Testis (tissue), 2 donors: ENCODE measurements around the gene YIF1A.

Experiments used
- POLR2A ChIP-seq: fragments of 450-650 bp; IDR thresholded peaks from one replicate; pipeline ENCODE4 v1.6.1; 2017; ENCODE audit warnings: antibody characterized with exemption, mild to moderate bottlenecking, moderate library complexity
- TF ChIP-seq, protein P1 (sequence below), 3 experiments: fragments of 450-650 bp in 2 of 3; fragments of 200-600 bp in 1 of 3; sonication (generic) in 1 of 3; IDR thresholded peaks; one replicate each; pipeline ENCODE4 v1.5.1; 2016 to 2019; ENCODE audit warnings: antibody characterized with exemption in 3 of 3, mild to moderate bottlenecking in 2 of 3, moderate library complexity in 1 of 3

DNA sequence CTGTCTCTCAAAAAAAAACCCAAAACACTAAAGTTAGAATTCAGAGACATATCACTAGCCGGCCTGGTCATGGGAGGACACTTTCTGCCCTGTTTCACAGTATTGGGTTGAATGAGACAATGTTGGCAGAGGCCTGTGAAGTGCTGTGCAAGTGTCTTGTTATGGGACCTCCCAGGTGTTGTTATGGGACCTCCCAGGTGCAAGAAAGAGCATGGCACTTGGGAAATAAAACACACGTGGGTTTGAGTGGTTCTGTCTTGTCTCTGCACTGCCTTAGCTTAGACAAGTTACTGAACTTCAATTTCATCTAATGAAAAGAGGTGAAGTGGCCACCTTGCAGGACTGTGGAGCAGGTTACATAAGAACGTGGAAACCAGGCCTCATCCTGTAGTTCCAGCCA is 49.4 kb downstream of the YIF1A start:
- TF ChIP-seq, protein P1, sequence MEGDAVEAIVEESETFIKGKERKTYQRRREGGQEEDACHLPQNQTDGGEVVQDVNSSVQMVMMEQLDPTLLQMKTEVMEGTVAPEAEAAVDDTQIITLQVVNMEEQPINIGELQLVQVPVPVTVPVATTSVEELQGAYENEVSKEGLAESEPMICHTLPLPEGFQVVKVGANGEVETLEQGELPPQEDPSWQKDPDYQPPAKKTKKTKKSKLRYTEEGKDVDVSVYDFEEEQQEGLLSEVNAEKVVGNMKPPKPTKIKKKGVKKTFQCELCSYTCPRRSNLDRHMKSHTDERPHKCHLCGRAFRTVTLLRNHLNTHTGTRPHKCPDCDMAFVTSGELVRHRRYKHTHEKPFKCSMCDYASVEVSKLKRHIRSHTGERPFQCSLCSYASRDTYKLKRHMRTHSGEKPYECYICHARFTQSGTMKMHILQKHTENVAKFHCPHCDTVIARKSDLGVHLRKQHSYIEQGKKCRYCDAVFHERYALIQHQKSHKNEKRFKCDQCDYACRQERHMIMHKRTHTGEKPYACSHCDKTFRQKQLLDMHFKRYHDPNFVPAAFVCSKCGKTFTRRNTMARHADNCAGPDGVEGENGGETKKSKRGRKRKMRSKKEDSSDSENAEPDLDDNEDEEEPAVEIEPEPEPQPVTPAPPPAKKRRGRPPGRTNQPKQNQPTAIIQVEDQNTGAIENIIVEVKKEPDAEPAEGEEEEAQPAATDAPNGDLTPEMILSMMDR (IDR thresholded peaks at IDR 0.05): no peak
- no peak for TF ChIP-seq POLR2A
